GM18507 (cell line): Measurements from ENCODE around the gene COL24A1.
"Not testable (repeated sequence)": the region's sequence is repeated elsewhere in the genome, so short reads cannot be mapped to it uniquely, and the experiment has no call there.

Source experiments
- DNase-seq: peaks from one replicate; pipeline ENCODE4 v3.0.0; 2011; ENCODE audit warnings: low read depth; ENCODE audit not compliant: insufficient read length; ENCODE audit errors: extremely low spot score
- FAIRE-seq: peaks from 2 replicates; lab custom pipeline; 2011; peaks lifted over from hg19 to GRCh38; lab: Jason Lieb, UNC

The COL24A1 gene

DNA sequence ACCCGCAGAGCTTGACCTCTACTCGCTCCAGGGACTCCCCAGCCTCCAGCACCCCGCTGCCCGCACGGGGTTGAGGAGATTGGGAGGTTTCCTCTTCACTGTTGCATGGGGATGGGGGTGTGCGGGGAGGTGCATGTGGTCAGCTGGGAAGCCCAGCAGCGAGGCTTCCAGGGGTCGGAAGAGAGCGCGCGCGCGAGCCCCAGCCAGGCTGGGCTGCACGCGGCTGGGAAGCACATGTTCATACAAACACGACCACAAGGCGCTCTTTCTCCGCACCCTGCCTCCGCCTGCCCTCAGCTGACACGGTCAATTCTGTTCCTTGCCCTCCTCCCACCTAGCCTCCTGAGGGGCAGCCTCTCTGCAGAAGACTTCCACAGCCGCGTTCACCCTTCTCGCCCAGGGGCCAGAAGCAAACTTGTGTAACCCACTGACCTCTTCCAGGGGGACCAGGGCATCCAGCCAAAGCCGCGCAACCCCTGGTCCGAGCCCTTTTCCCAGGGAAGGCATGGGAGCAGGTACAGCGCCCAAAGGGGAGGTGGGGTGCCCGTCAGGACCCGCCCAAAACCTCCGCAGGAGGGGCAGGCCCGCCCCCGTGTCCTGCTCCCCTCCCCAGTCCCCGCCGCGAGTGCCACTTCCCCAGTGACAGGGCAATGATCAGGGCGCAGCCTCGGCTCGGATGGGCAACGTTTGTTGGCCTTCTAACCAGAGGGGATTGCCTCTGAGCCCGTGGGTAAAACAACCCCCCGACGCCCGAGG, 1.3 kb downstream of the COL24A1 start:
- no peak for DNase-seq

DNA sequence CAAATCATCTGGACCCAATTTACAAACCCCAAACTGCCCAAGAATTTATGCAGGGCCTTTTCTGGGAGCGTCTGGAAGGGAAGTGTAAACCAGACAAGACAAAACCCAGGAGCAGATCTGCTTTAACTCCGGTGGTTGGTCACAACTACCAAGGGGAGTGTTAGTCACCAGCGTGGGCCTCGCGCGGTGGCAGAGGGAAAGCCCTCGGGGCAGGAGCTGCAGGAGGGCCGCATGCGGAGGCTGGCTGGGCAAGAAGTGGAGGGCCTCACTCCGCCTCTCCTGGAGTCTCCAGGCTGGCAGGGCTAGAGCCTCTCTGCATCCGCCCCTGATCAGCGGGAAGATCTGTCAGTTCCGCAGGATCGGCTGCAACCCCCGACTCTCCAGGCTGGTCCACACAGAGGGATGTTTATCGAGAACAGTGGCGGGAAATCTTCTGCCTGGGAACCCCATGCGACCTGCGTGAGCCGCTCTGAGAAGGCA, 2.0 kb downstream of the COL24A1 start:
- DNase-seq (no peak), FAIRE-seq (no peak)

More for the DNA sequence above, 1.3 kb downstream of the COL24A1 start:
- no peak for FAIRE-seq

DNA sequence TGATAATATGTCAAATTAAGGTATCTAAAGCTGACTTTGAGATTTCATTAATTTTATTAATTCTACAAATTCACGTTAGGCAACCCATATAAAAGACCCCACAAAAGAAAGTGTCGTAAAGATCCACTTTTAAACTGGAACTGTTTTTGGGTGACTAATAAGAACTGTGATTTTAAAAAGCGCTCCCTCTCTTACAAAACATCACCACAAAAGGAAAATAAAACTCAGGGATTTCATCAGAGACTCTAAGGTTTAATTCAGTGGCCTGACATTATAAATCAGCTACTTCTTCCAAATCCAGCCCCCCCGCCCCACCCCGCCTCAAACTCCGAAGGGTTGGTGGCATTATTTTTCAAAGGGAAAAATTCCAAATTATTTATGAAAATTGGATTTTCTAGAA, 2.7 kb downstream of the COL24A1 start:
- DNase-seq (no peak), FAIRE-seq (no peak)

DNA sequence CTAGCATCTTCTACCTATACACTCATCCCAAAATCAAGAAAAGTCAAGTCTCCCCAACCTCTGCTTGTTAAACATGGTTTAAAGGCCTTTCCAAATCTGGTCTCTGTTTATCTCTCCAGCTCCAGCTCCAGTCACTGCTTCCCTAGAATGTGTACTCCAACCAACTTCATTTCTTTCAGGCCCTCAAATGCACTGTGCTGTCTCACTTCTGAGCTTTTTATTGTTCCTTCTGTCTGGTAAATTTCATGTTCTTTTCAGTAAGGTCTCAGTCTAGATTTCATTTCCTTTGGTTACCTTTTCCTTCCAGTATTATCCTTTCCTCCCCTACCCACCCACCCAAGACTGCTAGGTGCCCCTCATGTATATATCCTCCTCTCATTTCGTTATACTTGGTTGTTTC, 3.7 kb downstream of the COL24A1 start:
- FAIRE-seq, result no peak
- no peak for DNase-seq

DNA sequence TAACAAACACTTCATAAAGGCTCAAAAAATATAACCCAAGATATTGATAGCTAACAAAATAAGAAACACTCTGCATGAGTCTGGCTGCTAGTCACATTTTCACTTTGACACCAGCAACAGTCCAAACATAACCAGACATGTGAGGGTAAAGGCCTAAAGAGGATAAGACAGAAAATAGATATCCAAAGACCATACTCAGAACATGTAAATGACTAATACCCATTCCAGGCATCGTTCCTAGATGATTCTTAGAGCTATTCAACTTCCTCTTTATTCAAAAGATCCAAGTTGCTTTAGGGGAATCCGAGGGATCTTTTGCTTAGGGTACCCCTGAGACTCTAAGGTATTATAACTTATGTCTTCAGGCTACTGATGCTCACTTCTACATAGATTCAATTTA, 5.1 kb downstream of the COL24A1 start:
- no peak for DNase-seq
- no peak for FAIRE-seq

DNA sequence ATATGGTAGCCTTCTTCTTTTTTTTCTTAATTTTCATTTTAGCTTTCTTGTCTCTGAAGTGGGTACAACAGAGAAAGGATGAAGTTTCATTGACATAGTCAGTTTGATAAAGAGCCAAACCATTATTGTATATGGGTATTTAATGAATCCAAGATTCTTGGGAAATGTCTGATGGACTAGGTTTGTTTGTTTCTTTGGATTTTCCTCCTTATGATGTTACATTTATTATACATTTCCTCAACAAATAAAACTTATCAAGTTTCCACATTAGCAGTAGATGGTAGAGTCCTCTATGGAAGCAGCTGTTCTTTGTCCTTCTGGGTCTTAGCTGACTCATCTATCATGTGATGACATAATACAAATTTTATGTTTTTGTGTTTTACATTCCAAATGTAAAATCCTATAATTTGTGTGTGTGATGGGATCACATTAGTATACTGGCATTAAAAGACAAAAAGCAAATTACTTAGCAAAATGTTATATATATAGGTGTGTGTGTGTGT, 6.0 kb downstream of the COL24A1 start:
- DNase-seq, result no peak
- no peak for FAIRE-seq

DNA sequence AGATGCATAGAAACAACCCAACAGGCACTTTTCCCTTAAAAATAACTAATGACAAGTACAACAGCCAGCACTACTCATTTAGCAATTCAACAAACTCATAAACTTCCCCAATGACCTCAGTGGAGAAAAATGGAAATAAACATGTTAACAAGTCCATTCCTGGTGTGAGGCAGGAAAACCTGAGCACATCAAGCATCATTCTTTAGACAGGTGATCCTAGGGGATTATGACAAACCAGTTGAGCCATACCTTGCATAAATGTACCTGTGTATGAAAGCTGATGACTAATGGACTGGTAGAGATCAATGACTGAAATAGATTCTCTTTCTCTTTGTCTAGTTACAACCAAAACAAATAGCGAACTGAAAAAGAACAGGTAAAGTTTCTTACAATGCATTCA, 7.0 kb downstream of the COL24A1 start:
- FAIRE-seq, result no peak
- no peak for DNase-seq

DNA sequence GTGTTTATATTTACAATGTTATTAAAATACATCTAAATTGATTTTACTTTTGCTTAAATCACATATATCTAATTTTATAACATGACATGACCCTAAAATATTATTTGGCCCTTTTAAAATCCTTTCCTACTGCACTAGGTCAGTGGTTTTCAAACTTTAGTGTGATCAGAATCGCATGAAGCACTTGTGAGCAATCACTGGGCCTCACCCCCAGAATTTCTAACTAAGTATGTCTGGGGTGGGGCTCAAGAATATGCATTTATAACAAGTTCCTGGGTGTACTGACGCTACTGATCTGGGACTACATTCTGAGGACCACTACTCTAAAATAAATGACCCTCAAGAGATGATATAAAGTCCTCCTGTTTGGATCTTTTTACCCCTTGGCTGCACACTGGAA, 8.8 kb downstream of the COL24A1 start:
- DNase-seq, result no peak

DNA sequence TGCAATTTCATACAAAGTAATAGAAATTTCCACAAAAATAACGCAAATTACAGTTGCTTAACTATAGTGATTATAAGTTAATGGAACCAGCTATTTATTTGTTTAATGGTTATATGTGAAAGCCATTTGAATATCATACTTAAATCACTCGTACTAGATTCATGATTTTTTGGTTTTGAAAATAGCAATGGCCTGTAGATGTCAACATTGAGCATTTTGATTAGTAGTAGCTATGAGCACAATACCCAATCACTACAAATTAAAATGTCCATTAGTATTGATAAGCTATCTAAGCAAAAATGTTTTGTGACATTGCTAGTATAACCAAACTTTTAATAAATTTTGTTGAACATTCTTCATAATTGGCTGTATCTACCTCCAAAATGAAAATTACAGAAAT, 10.0 kb downstream of the COL24A1 start:
- DNase-seq (no peak), FAIRE-seq (no peak)

More for the DNA sequence above, 8.8 kb downstream of the COL24A1 start:
- no peak for FAIRE-seq

DNA sequence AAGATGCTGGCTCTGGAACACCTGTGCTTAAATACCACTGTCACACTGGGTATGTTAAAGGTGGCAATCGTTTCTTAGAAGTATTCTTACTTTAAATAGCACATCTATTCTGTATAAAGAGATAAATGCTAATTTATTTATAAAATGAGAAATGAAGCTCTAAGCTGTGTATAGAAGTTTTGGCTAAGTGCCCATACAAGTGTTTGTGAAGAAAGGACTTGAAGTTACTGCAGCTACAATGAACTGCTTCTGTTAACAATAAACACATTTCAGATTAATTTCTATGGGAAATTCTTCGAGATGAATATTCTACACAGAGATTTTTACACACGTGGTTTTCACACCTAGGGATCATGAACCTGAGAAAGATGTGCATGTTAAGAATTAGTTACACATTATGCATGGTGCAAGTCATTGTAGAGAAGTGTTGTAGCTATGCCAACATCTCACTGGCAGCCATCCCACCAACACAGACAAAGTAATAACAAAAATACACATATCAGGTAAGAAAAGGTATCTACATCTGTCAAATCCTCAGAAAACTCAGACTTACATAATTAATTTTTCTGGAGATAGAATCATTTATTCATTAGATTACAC, 16.2 kb downstream of the COL24A1 start:
- FAIRE-seq, result no peak
- DNase-seq, result no peak

DNA sequence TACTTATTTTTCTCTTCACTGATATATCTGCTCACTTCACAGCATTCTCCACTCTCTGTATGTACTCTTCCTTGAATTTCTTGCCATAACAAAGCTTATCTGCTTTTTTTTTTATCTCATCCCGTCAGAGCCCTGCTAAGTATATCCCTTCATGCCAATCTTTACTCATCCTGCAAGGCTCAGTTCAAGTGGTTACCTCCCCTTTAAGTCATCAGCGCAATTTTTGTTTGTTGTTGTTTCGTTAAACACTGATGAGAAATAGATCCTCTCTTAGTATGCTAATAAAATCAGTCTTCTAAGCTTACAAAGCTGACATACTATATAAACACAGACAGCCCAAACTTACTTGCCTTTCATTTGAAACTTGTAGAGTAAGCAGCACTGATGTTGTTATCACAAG, 17.8 kb downstream of the COL24A1 start:
- DNase-seq (no peak), FAIRE-seq (no peak)

DNA sequence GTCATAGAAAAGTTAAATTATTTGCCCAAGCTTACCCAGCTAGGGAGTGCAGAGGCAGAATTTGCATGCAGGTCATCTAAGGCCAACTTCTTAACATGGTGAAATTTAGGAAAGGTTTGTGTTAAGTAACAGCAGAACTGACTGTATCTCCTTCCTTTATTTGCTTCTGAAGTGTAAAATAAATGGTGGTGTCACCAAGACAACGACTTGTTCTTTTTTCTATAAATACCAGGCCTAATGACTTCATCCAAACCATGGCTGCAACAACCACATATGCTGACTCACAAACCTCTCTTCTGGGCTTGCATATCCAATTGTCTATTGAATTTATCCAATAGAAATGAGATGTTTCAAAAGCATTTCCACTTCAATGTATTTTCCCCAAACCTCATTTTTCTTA, 19.1 kb downstream of the COL24A1 start:
- DNase-seq, result no peak
- no peak for FAIRE-seq

DNA sequence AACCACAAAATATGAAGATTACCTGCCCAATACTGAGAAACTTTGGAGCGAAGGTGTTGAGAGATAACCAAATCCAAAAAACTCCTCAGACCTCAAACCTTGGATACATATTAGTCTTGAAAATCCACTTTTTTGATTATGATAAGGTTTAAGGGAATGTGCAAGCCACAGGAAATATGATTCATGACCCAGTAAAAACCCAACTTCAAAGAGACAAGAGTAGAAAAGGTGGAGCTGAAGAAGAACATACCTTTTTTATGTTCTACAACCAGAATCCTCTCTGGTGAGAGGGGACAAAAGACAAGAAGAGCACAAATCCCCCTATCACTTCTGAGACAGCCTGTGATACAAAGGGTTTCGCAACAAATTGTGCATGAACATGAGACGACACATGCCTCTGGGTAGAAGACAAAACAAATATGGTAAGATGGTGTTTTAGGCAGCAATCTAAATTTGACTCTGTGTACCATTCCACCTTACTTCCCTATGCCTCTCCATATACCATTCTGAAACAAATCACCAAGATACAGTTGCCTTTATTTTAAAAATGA, 37.3 kb downstream of the COL24A1 start:
- FAIRE-seq, result no peak

DNA sequence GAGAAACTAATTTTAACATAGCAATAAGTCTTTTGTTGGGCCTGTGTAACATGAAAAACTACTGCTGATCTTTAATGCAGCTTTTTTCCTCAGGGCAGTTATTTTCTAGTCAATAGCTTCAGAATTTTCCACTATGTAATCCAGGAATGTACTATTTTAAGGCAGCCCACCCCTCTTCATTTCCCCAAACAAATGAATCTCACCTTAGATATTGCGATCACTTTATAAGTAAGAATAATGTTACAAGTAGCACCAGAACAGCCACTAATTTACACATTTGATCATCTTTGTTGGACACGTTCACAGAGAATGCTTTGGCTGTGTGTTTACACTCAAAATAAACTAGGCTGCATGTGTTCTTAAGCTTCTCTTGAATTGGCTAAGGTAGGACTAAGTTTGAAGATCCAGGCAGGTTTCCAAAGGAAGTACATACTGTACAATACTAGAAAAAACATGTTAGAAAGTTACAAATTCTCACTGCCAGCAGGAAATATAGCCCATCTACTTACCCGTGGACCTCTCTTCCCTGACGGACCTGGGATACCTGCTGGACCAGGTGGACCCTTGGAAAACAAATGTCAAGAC, 41.7 kb downstream of the COL24A1 start:
- FAIRE-seq (no peak), DNase-seq (no peak)

More for the DNA sequence above, 37.3 kb downstream of the COL24A1 start:
- no peak for DNase-seq

DNA sequence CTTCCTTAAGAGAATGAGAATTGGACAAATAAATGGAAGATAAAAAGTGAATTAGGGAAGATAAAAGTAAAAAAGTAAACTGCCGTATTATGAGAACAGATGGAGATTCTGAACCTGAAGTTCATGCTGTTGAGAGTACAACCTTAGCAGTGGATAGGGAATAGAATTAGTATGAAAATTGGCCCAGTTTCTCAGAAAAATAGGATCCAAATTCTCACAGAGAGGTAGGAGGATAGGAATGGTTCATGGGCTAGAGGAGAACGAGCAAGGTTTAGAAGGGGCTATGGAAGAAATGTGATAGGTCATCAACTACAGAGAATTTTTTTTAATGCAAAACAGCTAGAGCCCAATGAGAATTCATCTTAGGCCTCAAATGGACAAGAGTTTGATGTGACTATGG, 42.3 kb downstream of the COL24A1 start:
- no peak for FAIRE-seq
- no peak for DNase-seq

DNA sequence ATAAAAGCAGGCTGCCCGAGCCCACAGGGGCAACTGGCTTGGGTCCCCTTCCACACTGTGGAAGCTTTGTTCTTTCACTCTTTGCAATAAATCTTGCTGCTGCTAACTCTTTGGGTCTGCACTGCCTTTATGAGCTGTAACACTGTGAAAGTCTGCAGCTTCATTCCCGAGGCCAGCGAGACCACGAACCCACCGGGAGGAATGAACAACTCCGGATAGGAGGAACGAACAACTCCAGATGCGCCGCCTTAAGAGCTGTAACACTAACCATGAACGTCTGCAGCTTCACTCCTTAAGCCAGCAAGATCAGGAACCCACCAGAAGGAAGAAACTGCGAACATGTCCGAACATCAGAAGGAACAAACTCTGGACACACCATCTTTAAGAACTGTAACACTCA, 45.0 kb downstream of the COL24A1 start:
- FAIRE-seq, result not testable (repeated sequence)

DNA sequence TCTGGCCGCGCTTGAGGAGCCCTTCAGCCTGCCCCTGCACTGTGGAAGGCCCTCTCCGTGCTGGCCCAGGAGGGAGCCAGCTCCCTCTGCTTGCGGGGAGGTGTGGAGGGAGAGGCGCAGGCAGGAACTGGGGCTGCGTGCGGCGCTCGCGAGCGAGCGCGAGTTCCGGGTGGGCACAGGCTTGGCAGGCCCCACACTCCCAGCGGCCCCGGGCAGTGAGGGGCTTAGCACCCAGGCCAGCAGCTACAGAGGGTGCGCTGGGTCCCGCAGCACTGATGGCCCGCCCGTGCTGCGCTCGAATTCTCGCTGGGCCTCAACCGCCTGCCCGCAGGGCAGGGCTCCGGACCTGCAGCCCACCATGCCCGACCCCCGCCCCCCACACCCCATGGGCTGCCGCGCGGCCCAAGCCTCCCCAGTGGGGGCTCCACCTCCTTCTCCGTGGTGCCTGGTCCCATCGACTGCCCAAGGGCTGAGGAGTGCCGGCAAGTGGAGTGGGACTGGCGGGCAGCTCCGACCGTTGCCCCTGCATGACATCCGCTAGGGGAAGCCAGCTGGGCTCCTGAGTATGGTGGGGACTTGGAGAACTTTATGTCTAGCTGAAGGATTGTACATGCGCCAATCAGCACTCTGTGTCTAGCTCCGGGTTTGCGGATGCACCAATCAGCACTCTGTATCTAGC, 46.0 kb downstream of the COL24A1 start:
- FAIRE-seq (no peak), DNase-seq (no peak)

More for the DNA sequence above, 45.0 kb downstream of the COL24A1 start:
- not testable (repeated sequence) for DNase-seq

DNA sequence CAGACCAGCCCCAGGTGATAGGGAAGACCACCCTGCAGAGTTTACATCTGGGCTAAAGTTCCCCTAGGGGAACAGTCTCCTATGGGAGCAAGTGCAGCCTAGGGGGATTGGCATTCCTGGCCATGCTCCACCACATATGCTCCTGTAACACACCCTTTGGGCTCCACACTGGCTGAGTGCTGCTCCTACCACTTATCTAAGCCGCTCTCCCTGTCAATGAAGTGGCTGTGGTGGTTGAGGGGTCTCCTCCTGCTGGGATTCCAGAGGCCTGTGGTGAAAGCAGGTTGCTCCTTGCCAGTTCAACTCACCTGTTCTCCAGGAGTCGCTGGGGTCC, 51.1 kb downstream of the COL24A1 start:
- FAIRE-seq, result no peak

DNA sequence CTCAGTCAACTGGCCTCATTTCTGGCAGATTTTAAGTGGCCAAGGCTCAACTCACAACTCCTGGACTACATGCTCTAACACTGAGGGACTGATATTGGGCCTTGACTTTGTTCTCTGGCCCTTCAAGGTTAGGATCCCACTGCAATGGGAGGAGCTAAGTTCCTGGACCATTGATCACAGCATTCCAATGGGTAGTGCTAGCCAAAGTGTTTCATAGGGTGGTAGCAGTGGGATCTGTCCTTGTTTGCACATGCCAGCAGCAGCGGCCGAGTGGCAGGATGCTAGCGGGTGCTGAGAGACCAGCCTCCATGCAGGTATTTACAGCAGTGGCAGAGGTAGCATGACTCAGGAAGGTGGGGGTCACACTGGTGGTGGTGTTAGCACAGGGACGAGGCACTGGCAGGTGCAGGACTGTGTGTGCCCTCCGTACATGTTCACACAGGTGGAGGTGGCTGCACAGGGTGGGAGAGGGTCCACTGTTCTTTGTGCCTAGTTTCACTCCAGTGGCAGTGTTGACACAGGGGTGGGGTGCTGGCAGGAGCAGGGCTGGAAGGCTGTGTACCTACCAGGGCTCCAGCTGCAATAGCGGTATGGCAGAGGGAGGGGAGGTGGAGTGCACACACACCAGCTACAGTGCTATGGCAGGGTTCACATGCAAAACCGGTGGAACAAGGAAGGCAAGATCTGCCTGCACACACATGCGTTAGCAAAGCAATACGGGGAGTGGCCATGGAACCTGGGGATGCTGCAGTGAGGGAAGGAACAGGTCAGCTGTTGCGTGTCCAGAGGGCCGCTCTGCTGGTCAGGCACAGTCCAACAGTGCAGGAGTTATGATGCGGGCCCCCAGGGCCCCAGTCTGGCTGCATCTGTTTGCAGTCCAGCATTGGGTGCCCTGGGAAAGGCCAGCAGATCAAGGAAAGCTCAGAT, 51.7 kb downstream of the COL24A1 start:
- FAIRE-seq, result no peak
- no peak for DNase-seq

More for the DNA sequence above, 51.1 kb downstream of the COL24A1 start:
- no peak for DNase-seq
